ENCODE results near the gene GRIP1.
"Not testable (repeated sequence)": the region's sequence is repeated elsewhere in the genome, so short reads cannot be mapped to it uniquely, and the experiment has no call there.

Gene GRIP1

DNA sequence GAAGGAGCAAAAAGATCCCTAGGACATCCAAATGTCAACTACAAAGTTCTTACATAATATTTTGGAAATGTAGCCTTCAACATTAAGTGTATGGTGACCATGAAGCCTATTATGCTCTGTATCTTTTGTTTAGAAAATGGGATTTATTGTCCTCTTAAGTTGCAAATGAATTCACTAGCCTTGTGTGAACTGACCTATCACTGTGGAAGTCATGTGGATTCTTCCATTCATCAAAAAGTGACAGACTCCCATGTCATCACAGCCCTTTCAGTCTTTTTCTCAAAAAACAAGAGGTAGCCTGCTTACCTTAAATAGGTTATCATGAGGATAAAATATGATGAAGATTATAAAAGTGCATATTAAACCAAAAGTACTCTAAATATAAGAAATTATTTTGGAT, 179.9 kb downstream of the GRIP1 start:
- Histone ChIP-seq H3K79me2 (ENCODE audit: insufficient read depth, low read length) (no peaks in the 10 kb centered on the region), H3K9me2 (replicated peaks; ENCODE audit: insufficient read depth, low read length) (no peaks in the 10 kb centered on the region), H3K4me2 (ENCODE audit: low read depth, low read length, poor library complexity, severe bottlenecking) (no peak overlapping the region), H3K27ac (ENCODE audit: low read depth, low read length) (no peak overlapping the region), H3K27me3 (ENCODE audit: low read length) (no peaks in the 10 kb centered on the region), H3F3A (ENCODE audit: insufficient read depth) (no peaks in the 10 kb centered on the region), H3K36me3 (ENCODE audit: low read length) (no peaks in the 10 kb centered on the region), H2AFZ (ENCODE audit: low read depth, low read length, severe bottlenecking) (no peak overlapping the region), H3K9ac (ENCODE audit: low read length) (no peak overlapping the region), H3K4me3 (ENCODE audit: insufficient read depth, low read length, poor library complexity, severe bottlenecking) (no peak overlapping the region), H3K9me3 (ENCODE audit: insufficient read depth, low read length) (no peaks in the 10 kb centered on the region), H4K20me1 (ENCODE audit: low read depth, low read length) (no peaks in the 10 kb centered on the region)
- TF ChIP-seq, protein P1, sequence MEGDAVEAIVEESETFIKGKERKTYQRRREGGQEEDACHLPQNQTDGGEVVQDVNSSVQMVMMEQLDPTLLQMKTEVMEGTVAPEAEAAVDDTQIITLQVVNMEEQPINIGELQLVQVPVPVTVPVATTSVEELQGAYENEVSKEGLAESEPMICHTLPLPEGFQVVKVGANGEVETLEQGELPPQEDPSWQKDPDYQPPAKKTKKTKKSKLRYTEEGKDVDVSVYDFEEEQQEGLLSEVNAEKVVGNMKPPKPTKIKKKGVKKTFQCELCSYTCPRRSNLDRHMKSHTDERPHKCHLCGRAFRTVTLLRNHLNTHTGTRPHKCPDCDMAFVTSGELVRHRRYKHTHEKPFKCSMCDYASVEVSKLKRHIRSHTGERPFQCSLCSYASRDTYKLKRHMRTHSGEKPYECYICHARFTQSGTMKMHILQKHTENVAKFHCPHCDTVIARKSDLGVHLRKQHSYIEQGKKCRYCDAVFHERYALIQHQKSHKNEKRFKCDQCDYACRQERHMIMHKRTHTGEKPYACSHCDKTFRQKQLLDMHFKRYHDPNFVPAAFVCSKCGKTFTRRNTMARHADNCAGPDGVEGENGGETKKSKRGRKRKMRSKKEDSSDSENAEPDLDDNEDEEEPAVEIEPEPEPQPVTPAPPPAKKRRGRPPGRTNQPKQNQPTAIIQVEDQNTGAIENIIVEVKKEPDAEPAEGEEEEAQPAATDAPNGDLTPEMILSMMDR (IDR thresholded peaks at IDR 0.05; ENCODE audit: insufficient read depth, low read length, poor library complexity, severe bottlenecking) = no peak
- TF ChIP-seq EZH2phosphoT487 (conservative IDR thresholded peaks at IDR 0.05; ENCODE audit: low read length) = no peak

DNA sequence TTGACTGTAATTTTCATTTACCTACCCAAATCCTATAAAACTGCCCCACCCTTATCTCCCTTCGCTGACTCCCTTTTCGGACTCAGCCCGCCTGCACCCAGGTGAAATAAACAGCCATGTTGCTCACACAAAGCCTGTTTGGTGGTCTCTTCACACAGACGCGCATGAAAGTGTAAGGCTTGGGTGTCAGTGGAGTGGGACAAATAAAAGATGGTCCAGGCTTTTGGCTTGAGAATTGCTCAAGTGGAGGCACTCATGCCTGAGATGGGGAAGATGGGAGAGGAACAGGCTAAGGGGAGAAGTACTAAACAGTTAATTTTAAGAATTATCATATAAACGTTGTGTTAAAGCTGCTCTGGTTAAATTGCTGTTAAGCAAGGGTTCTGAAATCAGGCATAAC, 180.8 kb downstream of the GRIP1 start:
- not testable (repeated sequence) for H3K9me3 ChIP-seq (ENCODE audit: insufficient read depth, low read length); H3K4me3 ChIP-seq (ENCODE audit: insufficient read depth, low read length, poor library complexity, severe bottlenecking); H3K4me2 ChIP-seq (ENCODE audit: low read depth, low read length, poor library complexity, severe bottlenecking); H3K79me2 ChIP-seq (ENCODE audit: insufficient read depth, low read length); H3K27me3 ChIP-seq (ENCODE audit: low read length); H4K20me1 ChIP-seq (ENCODE audit: low read depth, low read length); H2AFZ ChIP-seq (ENCODE audit: low read depth, low read length, severe bottlenecking); H3F3A ChIP-seq (ENCODE audit: insufficient read depth); H3K9ac ChIP-seq (ENCODE audit: low read length); H3K9me2 ChIP-seq (replicated peaks; ENCODE audit: insufficient read depth, low read length); H3K27ac ChIP-seq (ENCODE audit: low read depth, low read length); H3K36me3 ChIP-seq (ENCODE audit: low read length)

DNA sequence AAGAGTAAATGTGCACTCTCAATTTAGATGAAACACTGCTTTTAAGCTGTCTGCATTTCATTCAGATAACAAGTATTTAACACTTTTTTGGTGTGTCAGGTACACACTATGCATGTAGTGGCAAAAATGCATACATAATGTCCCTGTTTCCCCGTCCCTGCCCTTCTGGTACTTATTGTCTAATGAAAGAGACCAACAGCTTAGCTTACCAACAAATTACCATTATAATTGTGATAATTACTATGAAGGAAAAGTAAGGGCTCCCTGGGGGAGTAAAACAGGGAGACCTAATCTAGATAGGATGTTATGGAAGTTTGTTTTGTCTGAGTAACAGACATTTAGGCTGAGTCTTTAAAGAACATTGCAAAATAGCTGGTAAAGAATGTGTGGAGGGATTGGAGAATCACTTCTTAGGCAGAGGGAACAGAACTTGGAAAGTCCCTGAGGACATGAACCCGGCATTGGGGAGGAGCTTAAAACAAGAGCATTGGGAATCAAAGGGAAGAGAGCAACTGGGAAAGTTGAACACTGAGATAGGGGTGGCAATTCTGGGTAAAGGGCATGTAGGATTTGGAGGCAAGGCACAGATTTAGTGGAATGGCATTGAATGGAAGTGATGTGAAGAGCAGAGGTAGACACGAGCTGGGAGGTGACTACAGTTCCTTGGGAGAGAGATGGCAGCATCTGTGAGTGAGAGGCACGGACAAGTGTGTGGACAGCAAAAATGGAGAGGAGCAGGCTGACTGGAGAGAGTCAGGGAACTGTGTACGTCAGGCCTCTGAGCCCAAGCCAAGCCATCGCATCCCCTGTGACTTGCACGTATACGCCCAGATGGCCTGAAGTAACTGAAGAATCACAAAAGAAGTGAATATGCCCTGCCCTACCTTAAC, 181.6 kb downstream of the GRIP1 start:
- H4K20me1 ChIP-seq (ENCODE audit: low read depth, low read length) = no peaks in the 10 kb centered on the region
- H3F3A ChIP-seq (ENCODE audit: insufficient read depth) = no peaks in the 10 kb centered on the region
- no peaks in the 10 kb centered on the region for H3K36me3 ChIP-seq (ENCODE audit: low read length)
- no peaks in the 10 kb centered on the region for H3K9me3 ChIP-seq (ENCODE audit: insufficient read depth, low read length)
- TF ChIP-seq EZH2phosphoT487 (conservative IDR thresholded peaks at IDR 0.05; ENCODE audit: low read length) = no peak
- TF ChIP-seq, protein P1 (IDR thresholded peaks at IDR 0.05; ENCODE audit: insufficient read depth, low read length, poor library complexity, severe bottlenecking) = no peak
- H3K9ac ChIP-seq (ENCODE audit: low read length) = no peak overlapping the region
- H3K4me2 ChIP-seq (ENCODE audit: low read depth, low read length, poor library complexity, severe bottlenecking) = no peak overlapping the region
- H3K79me2 ChIP-seq (ENCODE audit: insufficient read depth, low read length) = no peaks in the 10 kb centered on the region
- no peak overlapping the region for H3K27ac ChIP-seq (ENCODE audit: low read depth, low read length)
- H3K27me3 ChIP-seq (ENCODE audit: low read length) = no peaks in the 10 kb centered on the region
- no peaks in the 10 kb centered on the region for H3K9me2 ChIP-seq (replicated peaks; ENCODE audit: insufficient read depth, low read length)
- H2AFZ ChIP-seq (ENCODE audit: low read depth, low read length, severe bottlenecking) = no peak overlapping the region
- no peak overlapping the region for H3K4me3 ChIP-seq (ENCODE audit: insufficient read depth, low read length, poor library complexity, severe bottlenecking)

DNA sequence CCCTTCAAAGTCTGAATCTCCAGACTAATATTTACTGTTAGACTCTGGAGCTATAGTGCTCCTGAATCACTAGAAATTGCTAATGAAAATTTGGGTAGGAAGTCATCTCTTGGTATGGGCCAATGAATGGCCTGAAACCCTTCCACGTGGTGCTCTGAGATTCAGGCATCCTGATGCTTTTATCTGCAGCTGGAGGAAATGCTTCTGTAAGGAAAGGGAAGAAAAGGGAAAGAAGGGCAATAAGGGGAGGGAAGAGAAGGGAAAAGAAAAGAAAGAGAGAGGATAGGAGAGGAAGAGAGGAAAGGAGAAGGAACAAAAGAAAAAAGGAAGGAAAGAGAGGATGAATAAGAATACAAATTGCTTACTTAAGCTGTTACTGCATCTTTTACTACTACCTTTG, 182.3 kb downstream of the GRIP1 start:
- no peak overlapping the region for H3K9ac ChIP-seq (ENCODE audit: low read length)
- H3K9me3 ChIP-seq (ENCODE audit: insufficient read depth, low read length) = no peaks in the 10 kb centered on the region
- no peak overlapping the region for H3K4me3 ChIP-seq (ENCODE audit: insufficient read depth, low read length, poor library complexity, severe bottlenecking)
- no peaks in the 10 kb centered on the region for H3K27me3 ChIP-seq (ENCODE audit: low read length)
- H3K36me3 ChIP-seq (ENCODE audit: low read length) = no peaks in the 10 kb centered on the region
- no peak overlapping the region for H3K4me2 ChIP-seq (ENCODE audit: low read depth, low read length, poor library complexity, severe bottlenecking)
- no peaks in the 10 kb centered on the region for H3F3A ChIP-seq (ENCODE audit: insufficient read depth)
- no peaks in the 10 kb centered on the region for H4K20me1 ChIP-seq (ENCODE audit: low read depth, low read length)
- H3K79me2 ChIP-seq (ENCODE audit: insufficient read depth, low read length) = no peaks in the 10 kb centered on the region
- no peak overlapping the region for H2AFZ ChIP-seq (ENCODE audit: low read depth, low read length, severe bottlenecking)
- no peak for TF ChIP-seq EZH2phosphoT487 (conservative IDR thresholded peaks at IDR 0.05; ENCODE audit: low read length)
- TF ChIP-seq, protein P1 (IDR thresholded peaks at IDR 0.05; ENCODE audit: insufficient read depth, low read length, poor library complexity, severe bottlenecking) = no peak
- no peak overlapping the region for H3K27ac ChIP-seq (ENCODE audit: low read depth, low read length)
- no peaks in the 10 kb centered on the region for H3K9me2 ChIP-seq (replicated peaks; ENCODE audit: insufficient read depth, low read length)

All from SU-DHL-6 (cell line).